ENCODE results near the gene ZNF844. TPM values are rescaled to one million over a fixed set of nuclear protein-coding genes. Genes with fewer than 3 reads are reported as not detected.
"Not testable (repeated sequence)": the region's sequence is repeated elsewhere in the genome, so short reads cannot be mapped to it uniquely, and the experiment has no call there.

Gene ZNF844
- total RNA-seq, 4 donors from 2014 or later = 10.8 to 39.4 (median 16.6) TPM

DNA sequence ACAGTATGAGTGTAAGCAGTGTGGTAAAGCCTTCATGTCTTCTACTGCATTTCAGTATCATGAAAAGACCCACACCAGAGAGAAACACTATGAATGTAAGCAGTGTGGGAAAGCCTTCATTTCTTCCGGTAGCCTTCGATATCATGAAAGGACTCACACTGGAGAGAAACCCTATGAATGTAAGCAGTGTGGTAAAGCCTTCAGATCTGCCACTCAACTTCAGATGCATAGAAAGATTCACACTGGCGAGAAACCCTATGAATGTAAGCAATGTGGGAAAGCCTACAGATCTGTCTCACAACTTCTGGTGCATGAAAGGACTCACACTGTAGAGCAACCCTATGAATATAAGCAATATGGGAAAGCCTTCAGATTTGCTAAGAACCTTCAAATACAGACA is 12.8 kb downstream of the ZNF844 start:
- Histone ChIP-seq H3K27me3 (no peaks in the 10 kb centered on the region), H3K4me1 (no peaks in the 10 kb centered on the region), H3K27ac (no peak overlapping the region), H3K9me3 (peaks cover 6 to 90% of the 10 kb centered on the region in 2 donors), H3K4me3 (no peak overlapping the region), H3K36me3 (peaks cover 0 to 6% of the 10 kb centered on the region in 2 donors)
- intact Hi-C loops (cut with DNase I; ENCODE audit: low total_unique reads) = no loop called here
- no peak for TF ChIP-seq POLR2A (IDR thresholded peaks at IDR 0.05)
- TF ChIP-seq, protein P1, sequence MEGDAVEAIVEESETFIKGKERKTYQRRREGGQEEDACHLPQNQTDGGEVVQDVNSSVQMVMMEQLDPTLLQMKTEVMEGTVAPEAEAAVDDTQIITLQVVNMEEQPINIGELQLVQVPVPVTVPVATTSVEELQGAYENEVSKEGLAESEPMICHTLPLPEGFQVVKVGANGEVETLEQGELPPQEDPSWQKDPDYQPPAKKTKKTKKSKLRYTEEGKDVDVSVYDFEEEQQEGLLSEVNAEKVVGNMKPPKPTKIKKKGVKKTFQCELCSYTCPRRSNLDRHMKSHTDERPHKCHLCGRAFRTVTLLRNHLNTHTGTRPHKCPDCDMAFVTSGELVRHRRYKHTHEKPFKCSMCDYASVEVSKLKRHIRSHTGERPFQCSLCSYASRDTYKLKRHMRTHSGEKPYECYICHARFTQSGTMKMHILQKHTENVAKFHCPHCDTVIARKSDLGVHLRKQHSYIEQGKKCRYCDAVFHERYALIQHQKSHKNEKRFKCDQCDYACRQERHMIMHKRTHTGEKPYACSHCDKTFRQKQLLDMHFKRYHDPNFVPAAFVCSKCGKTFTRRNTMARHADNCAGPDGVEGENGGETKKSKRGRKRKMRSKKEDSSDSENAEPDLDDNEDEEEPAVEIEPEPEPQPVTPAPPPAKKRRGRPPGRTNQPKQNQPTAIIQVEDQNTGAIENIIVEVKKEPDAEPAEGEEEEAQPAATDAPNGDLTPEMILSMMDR (IDR thresholded peaks at IDR 0.05) = no peak
- DNase-seq = no peak

DNA sequence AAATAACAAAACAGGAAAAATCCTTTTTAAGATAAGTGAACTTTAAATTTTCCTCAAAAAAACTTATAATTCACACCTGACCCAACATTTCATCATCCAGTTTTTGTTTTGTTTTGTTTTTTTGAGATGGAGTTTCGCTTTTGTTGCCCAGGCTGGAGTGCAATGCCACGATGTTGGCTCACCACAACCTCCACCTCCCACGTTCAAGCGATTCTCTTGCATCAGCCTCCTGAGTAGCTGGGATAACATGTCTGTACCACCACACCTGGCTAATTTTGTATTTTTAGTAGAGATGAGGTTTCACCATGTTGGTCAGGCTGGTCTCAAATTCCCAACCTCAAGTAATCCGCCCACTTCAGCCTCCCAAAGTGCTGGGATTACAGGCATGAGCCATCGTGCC is 18.8 kb downstream of the ZNF844 start:
- H3K36me3 ChIP-seq; DNase-seq; intact Hi-C loops (cut with DNase I; ENCODE audit: low total_unique reads); H3K4me1 ChIP-seq; H3K27ac ChIP-seq; H3K27me3 ChIP-seq; H3K4me3 ChIP-seq: not testable (repeated sequence)
- peaks cover 0 to 30% of the 10 kb centered on the region in 2 donors for H3K9me3 ChIP-seq

DNA sequence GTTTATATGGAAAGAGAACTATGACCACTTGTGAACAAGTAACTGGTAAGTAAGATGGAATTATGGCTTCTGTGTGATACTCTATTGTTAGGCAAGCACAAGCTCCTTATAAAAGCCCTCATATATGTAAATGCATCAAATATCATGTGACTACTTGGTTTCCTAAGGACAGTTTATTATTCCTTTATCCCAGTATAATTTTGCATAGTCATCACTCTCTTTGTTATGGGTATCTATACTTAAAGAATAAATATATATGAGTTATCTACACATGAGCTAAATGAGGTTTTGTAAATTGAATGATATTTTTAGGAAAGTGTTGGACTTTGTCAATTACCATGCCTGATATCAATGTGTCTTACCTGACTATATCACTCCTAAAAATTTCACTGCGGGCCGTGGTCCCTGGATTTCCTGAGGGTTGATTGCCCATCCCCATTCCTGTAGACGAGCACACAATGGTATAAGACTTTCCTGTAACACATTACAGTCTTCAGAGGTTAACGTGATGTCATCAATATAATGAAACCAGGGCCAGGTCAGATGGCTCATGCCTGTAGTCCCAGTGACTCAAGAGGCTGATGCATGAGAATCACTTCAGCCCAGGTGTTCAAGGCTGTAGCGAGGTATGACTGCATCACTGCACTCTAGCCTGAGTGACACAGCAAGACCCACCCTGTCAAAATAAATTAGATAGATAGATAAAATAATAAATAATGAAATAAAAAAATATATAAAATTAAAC is 20.7 kb downstream of the ZNF844 start:
- DNase-seq = no peak
- Histone ChIP-seq H3K4me3 (no peak overlapping the region), H3K9me3 (peaks cover 0 to 11% of the 10 kb centered on the region in 2 donors), H3K27ac (no peak overlapping the region), H3K27me3 (no peaks in the 10 kb centered on the region), H3K36me3 (no peaks in the 10 kb centered on the region), H3K4me1 (no peaks in the 10 kb centered on the region)
- TF ChIP-seq POLR2A (IDR thresholded peaks at IDR 0.05) = no peak
- TF ChIP-seq, protein P1 (IDR thresholded peaks at IDR 0.05) = no peak
- intact Hi-C loops (cut with DNase I; ENCODE audit: low total_unique reads) = no loop called here

DNA sequence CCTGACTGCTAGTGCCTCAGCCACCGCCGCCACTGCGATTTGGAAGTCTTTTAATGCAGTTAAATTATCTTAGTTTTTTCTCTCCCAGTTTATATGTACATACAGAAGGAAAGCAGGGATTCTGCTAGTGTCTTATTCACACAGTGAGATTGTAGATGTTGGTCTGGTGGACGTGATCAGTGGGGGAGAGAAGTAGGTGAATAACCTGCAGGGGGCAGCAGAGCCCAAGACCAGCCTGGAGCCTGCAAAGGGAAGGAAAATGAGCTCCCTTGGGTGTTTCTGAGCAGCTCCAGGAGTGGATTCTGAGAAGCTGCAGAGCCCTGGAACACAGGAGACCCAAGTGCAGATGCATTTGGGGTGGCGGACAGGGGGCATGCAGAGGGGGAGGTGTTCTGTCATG is 26.3 kb downstream of the ZNF844 start:
- no peak overlapping the region for H3K27ac ChIP-seq
- H3K27me3 ChIP-seq = no peaks in the 10 kb centered on the region
- intact Hi-C loops (cut with DNase I; ENCODE audit: low total_unique reads) = no loop called here
- no peak overlapping the region for H3K4me3 ChIP-seq
- H3K9me3 ChIP-seq = no peaks in the 10 kb centered on the region
- H3K36me3 ChIP-seq = no peaks in the 10 kb centered on the region
- DNase-seq = peak; percentile 39 to 52
- TF ChIP-seq POLR2A (IDR thresholded peaks at IDR 0.05) = no peak
- TF ChIP-seq, protein P1 (IDR thresholded peaks at IDR 0.05) = peak; percentile 37 to 51 (median 46)
- no peaks in the 10 kb centered on the region for H3K4me1 ChIP-seq

DNA sequence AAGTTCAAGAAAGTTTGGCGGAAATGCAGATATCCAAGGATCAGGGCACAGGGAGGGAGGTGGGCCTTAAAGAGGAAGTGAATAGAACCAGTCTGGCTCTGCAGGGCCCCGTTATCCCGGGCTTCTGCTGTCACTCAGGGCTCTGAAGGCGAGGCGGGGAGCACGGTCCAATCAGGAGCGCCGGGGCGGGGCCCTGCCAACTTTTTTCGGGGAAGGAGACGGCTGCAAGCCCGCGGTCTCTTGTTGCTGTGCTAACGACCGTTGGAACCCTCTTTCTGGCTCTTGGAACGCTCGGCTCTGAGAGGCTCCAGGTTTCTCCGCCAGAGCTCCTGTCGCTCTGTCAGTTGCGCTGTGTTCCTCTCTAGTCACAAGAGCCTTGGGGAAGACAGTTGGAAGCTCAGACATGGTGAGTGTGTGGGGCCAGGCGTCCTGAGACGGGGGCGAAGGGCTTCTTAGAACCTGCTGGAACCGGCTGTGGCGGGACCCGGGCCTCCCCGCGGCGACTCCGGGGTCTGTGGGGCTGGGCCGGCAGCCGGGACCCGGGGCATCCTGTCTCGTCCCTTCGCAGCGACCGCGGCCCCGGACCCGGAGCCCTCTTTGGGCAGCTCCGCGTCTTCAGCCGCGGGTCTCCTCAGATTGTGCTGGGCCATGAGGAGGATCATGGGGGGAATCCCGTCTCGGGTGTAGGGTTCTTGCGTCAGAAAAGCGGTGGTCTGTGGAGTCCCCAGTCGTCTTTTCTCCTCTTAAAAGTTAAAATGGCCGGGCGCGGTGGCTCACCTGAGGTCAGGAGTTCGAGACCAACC is 27.7 kb downstream of the ZNF844 start:
- intact Hi-C loops (cut with DNase I; ENCODE audit: low total_unique reads) = no loop called here
- no peaks in the 10 kb centered on the region for H3K9me3 ChIP-seq
- no peaks in the 10 kb centered on the region for H3K27me3 ChIP-seq
- H3K4me1 ChIP-seq = no peaks in the 10 kb centered on the region
- TF ChIP-seq, protein P1 (IDR thresholded peaks at IDR 0.05) = no peak
- peak in 1 of 2 donors; percentile 28 for TF ChIP-seq POLR2A (IDR thresholded peaks at IDR 0.05)
- peak overlapping the region; percentile 42 to 52 for H3K4me3 ChIP-seq
- peak; percentile 76 to 77 for DNase-seq
- peak overlapping the region; percentile 61 to 69 for H3K27ac ChIP-seq
- H3K36me3 ChIP-seq = no peaks in the 10 kb centered on the region

Measured in uterus (tissue), 4 donors.